H9 (cell line): Measurements from ENCODE around the gene DPM2. TPM values are rescaled to one million over a fixed set of nuclear protein-coding genes. Genes with fewer than 3 reads are reported as not detected.

Source experiments
- DNase-seq: peaks from one replicate; pipeline ENCODE4 v3.0.0-alpha.2; 2017
- H2AFZ ChIP-seq: one replicate; pipeline ENCODE4 v1.6.1; 2013; ENCODE audit warnings: mild to moderate bottlenecking, low read length, control low read depth, moderate library complexity
- H2AK5ac ChIP-seq: 2 replicates; pipeline ENCODE4 v1.6.1; 2013; ENCODE audit warnings: low read length, control low read depth, mixed read lengths; ENCODE audit not compliant: insufficient read length
- H2BK120ac ChIP-seq: one replicate; pipeline ENCODE4 v1.6.1; 2013; ENCODE audit warnings: low read depth, mild to moderate bottlenecking, low read length, control low read depth, inconsistent platforms; ENCODE audit not compliant: poor library complexity, severe bottlenecking
- H2BK12ac ChIP-seq: 2 replicates; pipeline ENCODE4 v1.6.1; 2013; ENCODE audit warnings: low read length, control low read depth, mixed read lengths, low read depth; ENCODE audit not compliant: insufficient read length
- H2BK15ac ChIP-seq: 2 replicates; pipeline ENCODE4 v1.6.1; 2013; ENCODE audit warnings: low read depth, low read length, control low read depth
- H2BK20ac ChIP-seq: one replicate; pipeline ENCODE4 v1.6.1; 2013; ENCODE audit warnings: low read depth, mild to moderate bottlenecking, low read length, control low read depth, inconsistent platforms; ENCODE audit not compliant: poor library complexity, severe bottlenecking
- H2BK5ac ChIP-seq: 2 replicates; pipeline ENCODE4 v1.6.1; 2013; ENCODE audit warnings: low read length, control low read depth, mixed read lengths; ENCODE audit not compliant: insufficient read length
- H3K14ac ChIP-seq: 2 replicates; pipeline ENCODE4 v1.6.1; 2013; ENCODE audit warnings: low read length, control low read depth; ENCODE audit not compliant: insufficient read depth
- H3K18ac ChIP-seq: 2 replicates; pipeline ENCODE4 v1.6.1; 2013; ENCODE audit warnings: low read depth, mild to moderate bottlenecking, mixed read lengths, low read length, control low read depth; ENCODE audit not compliant: insufficient read length
- H3K23ac ChIP-seq: 2 replicates; pipeline ENCODE4 v1.6.1; 2013; ENCODE audit warnings: low read length, control low read depth, mixed read lengths, low read depth; ENCODE audit not compliant: insufficient read length
- H3K23me2 ChIP-seq: 2 replicates; pipeline ENCODE4 v1.6.1; 2013; ENCODE audit warnings: low read depth, mild to moderate bottlenecking, mixed read lengths, low read length, control low read depth; ENCODE audit not compliant: insufficient read length, poor library complexity, severe bottlenecking
- H3K27ac ChIP-seq: 2 replicates; pipeline ENCODE4 v1.5.1; 2013; ENCODE audit warnings: low read length, control low read depth, mixed read lengths, low read depth; ENCODE audit not compliant: insufficient read length
- H3K27me3 ChIP-seq: 2 replicates; pipeline ENCODE4 v1.6.1; 2013; ENCODE audit warnings: low read length, control low read depth, inconsistent platforms; ENCODE audit not compliant: insufficient read depth
- H3K4ac ChIP-seq: 2 replicates; pipeline ENCODE4 v1.6.1; 2013; ENCODE audit warnings: low read depth, mild to moderate bottlenecking, control low read depth, inconsistent platforms, low read length, moderate library complexity
- H3K4me1 ChIP-seq: 2 replicates; pipeline ENCODE4 v1.6.1; 2013; ENCODE audit warnings: low read length, control low read depth, inconsistent platforms; ENCODE audit not compliant: insufficient read depth
- H3K4me2 ChIP-seq: 2 replicates; pipeline ENCODE4 v1.6.1; 2013; ENCODE audit warnings: low read length, control low read depth, mixed read lengths; ENCODE audit not compliant: insufficient read length, insufficient read depth
- H3K56ac ChIP-seq: 2 replicates; pipeline ENCODE4 v1.6.1; 2013; ENCODE audit warnings: low read depth, mild to moderate bottlenecking, mixed read lengths, low read length, control low read depth; ENCODE audit not compliant: insufficient read length
- H3K79me1 ChIP-seq: 2 replicates; pipeline ENCODE4 v1.6.1; 2013; ENCODE audit warnings: low read depth, mild to moderate bottlenecking, moderate library complexity, low read length, control low read depth, inconsistent platforms; ENCODE audit not compliant: insufficient read depth, poor library complexity, severe bottlenecking
- H3K79me2 ChIP-seq: 2 replicates; pipeline ENCODE4 v1.6.1; 2013; ENCODE audit warnings: low read length, control low read depth, inconsistent platforms; ENCODE audit not compliant: insufficient read depth
- H3K9ac ChIP-seq: 2 replicates; pipeline ENCODE4 v1.6.1; 2013; ENCODE audit warnings: low read length, control low read depth, mixed read lengths; ENCODE audit not compliant: insufficient read length; ENCODE audit errors: extremely low read depth
- H3K9me3 ChIP-seq: one replicate; pipeline ENCODE4 v1.6.1; 2013; ENCODE audit warnings: low read depth, low read length, inconsistent platforms; ENCODE audit not compliant: control insufficient read depth
- H3T11ph ChIP-seq: one replicate; pipeline ENCODE4 v1.6.1; 2013; ENCODE audit warnings: mild to moderate bottlenecking, low read length, control low read depth, inconsistent platforms
- H4K20me1 ChIP-seq: one replicate; pipeline ENCODE4 v1.6.1; 2013; ENCODE audit not compliant: control insufficient read depth, insufficient read length, insufficient read depth
- H4K5ac ChIP-seq: 2 replicates; pipeline ENCODE4 v1.6.1; 2013; ENCODE audit warnings: low read depth, mild to moderate bottlenecking, mixed read lengths, low read length, control low read depth; ENCODE audit not compliant: insufficient read length
- H4K8ac ChIP-seq: replicated peaks from 2 replicates; pipeline ENCODE4 v1.6.1; 2013; ENCODE audit warnings: low read length, control low read depth, mixed read lengths, low read depth; ENCODE audit not compliant: insufficient read length
- H4K91ac ChIP-seq: 2 replicates; pipeline ENCODE4 v1.6.1; 2013; ENCODE audit warnings: low read depth, mild to moderate bottlenecking, moderate library complexity, mixed read lengths, low read length, control low read depth; ENCODE audit not compliant: insufficient read length
- H3K27ac Mint-ChIP-seq, 3 experiments: 2 replicates in 2 of 3; 3 replicates in 1 of 3; pipeline ENCODE4 v1.8.0; 2020 to 2021; ENCODE audit warnings: mixed read lengths in 3 of 3, mild to moderate bottlenecking in 1 of 3, moderate library complexity in 1 of 3
- H3K27me3 Mint-ChIP-seq: 2 replicates; pipeline ENCODE4 v1.8.0; 2021; ENCODE audit warnings: low read depth, mild to moderate bottlenecking, moderate library complexity, mixed read lengths
- H3K36me3 Mint-ChIP-seq, 3 experiments: 2 replicates in 2 of 3; 3 replicates in 1 of 3; pipeline ENCODE4 v1.8.0; 2020 to 2021; ENCODE audit warnings: low read depth in 3 of 3, mixed read lengths in 3 of 3; ENCODE audit not compliant: insufficient read depth in 1 of 3
- H3K4me1 Mint-ChIP-seq, 2 experiments: 2 replicates each; pipeline ENCODE4 v1.8.0; 2020; ENCODE audit warnings: mixed read lengths in 2 of 2
- H3K4me3 Mint-ChIP-seq, 2 experiments: 2 replicates in 1 of 2; 3 replicates in 1 of 2; pipeline ENCODE4 v1.8.0; 2020 to 2021; ENCODE audit warnings: mild to moderate bottlenecking in 2 of 2, mixed read lengths in 2 of 2, moderate library complexity in 1 of 2
- H3K9me3 Mint-ChIP-seq, 2 experiments: 2 replicates in 1 of 2; 3 replicates in 1 of 2; pipeline ENCODE4 v1.8.0; 2020; ENCODE audit warnings: mild to moderate bottlenecking in 2 of 2, mixed read lengths in 2 of 2, moderate library complexity in 1 of 2
- CTCF ChIP-seq: fragments of 200-600 bp; sonication (generic); conservative IDR thresholded peaks from 3 replicates; pipeline ENCODE4 v1.8.0; 2021; ENCODE audit warnings: antibody characterized with exemption, mild to moderate bottlenecking
- WGBS: extraction: QIAGEN DNeasy Blood & Tissue Kit; methylation state at CpG from one replicate; pipeline ENCODE4 v1.1.7; 2013; ENCODE audit warnings: missing lambda C conversion rate, low lambda C conversion rate, mixed read lengths; ENCODE audit not compliant: insufficient read length; ENCODE audit errors: extremely low coverage; 5-methylcytosine and 5-hydroxymethylcytosine counted together
- total RNA-seq: library from RNA; stranded (reverse); gene quantifications from 2 replicates; pipeline ENCODE4 v1.2.1, GENCODE V29; 2021

DPM2 gene
- total RNA-seq, 1 experiment from 2014 or later = 46.1 TPM

DNA sequence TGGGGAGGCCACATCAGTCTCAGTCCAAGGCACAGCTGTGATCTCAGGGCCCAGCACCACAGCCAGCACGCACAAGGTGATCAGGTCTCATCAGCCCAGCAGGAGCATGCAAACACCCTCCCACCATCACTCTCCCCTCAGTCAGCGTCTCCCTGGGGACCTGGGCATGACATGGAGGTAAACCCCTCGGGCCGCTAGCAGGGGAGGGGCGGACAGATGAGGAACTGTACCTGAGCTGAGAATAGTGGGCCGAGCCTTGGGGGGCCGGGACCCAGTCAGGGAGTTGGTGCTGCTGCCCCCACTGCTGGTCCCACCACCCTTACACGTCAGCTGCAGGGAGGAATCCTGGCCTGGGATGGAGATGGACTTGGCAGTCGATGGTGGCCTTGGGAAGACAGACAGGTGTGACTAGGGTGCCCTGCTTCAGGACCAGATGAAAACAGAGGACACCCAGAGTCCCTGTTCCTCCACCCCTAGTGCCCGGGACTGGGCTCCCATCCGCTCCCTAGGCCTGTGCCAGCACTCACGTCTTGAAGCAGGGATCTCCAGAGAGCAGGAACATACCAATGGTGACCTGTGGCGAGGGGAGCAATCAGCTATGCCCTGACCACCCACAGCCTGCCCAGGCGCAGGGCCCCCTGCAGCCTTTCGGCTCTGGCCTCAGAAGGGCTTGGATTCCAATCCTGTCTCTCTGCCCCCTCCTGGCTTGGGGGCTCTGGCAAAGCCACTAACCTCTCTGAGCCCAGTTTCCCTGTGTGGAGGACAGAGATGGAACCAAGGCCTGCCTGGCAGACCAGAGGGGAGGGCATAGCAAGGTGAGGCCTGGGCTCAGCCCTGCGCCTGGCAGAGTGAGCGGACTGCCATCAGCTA is 10.4 kb upstream of the DPM2 start:
- Histone ChIP-seq H2BK5ac (no peak overlapping the region), H3K4me1 (no peaks in the 10 kb centered on the region), H3K23ac (no peak overlapping the region), H2BK12ac (no peak overlapping the region), H4K91ac (no peak overlapping the region), H2BK15ac (no peak overlapping the region), H3K23me2 (no peaks in the 10 kb centered on the region), H3K9ac (no peak overlapping the region), H2BK20ac (no peak overlapping the region), H3K27ac (no peak overlapping the region), H4K5ac (no peak overlapping the region), H3K56ac (no peak overlapping the region), H2BK120ac (no peak overlapping the region), H3K27me3 (no peaks in the 10 kb centered on the region), H3K18ac (no peak overlapping the region), H3T11ph (no peak overlapping the region), H4K20me1 (no peaks in the 10 kb centered on the region), H3K79me2 (no peaks in the 10 kb centered on the region), H3K79me1 (no peaks in the 10 kb centered on the region), H2AK5ac (no peak overlapping the region), H3K14ac (no peak overlapping the region), H3K9me3 (no peaks in the 10 kb centered on the region), H3K4ac (no peak overlapping the region), H3K4me2 (no peak overlapping the region), H4K8ac (no peak overlapping the region), H2AFZ (no peak overlapping the region)
- TF ChIP-seq CTCF = no peak
- H3K4me3 Mint-ChIP-seq = no peak overlapping the region; a peak in 1 of 5 replicates
- no peaks in the 10 kb centered on the region for H3K9me3 Mint-ChIP-seq
- H3K27me3 Mint-ChIP-seq = no peaks in the 10 kb centered on the region
- peak overlapping the region; percentile 13 to 79 (median 62); a peak in 4 of 7 replicates for H3K27ac Mint-ChIP-seq
- WGBS = no CpG with 5 or more reads among the region's 17 CpGs
- H3K4me1 Mint-ChIP-seq = peaks cover 6 to 16% of the 10 kb centered on the region in 2 experiments
- DNase-seq = no peak
- peaks cover 9 to 43% (median 31%) of the 10 kb centered on the region in 3 experiments for H3K36me3 Mint-ChIP-seq
